Naive B cell (primary cell): ENCODE results near the gene ARHGAP10. TPM values are rescaled to one million over a fixed set of nuclear protein-coding genes. Genes with fewer than 3 reads are reported as not detected.

Source experiments
- ATAC-seq, 2 donors: fragments of 150-1000 bp; cut with Tn5 transposase; 2 replicates each; pipeline ENCODE4 v1.10.0; 2021; ENCODE audit warnings: low read depth in 2 of 2, mild to moderate bottlenecking in 2 of 2, moderate library complexity in 2 of 2
- DNase-seq: peaks from one replicate; pipeline ENCODE4 v3.0.0; 2022
- H3K27ac Mint-ChIP-seq, 6 donors: one replicate each; pipeline ENCODE4 v1.8.0; 2020 to 2022; ENCODE audit warnings: mild to moderate bottlenecking in 6 of 6, mixed read lengths in 6 of 6, moderate library complexity in 5 of 6, inconsistent platforms in 2 of 6
- H3K27me3 Mint-ChIP-seq, 3 donors: one replicate each; pipeline ENCODE4 v1.8.0; 2021 to 2022; ENCODE audit warnings: mixed read lengths in 3 of 3, mild to moderate bottlenecking in 1 of 3
- H3K36me3 Mint-ChIP-seq, 2 donors: one replicate each; pipeline ENCODE4 v1.8.0; 2020 to 2022; ENCODE audit warnings: mixed read lengths in 2 of 2, inconsistent platforms in 1 of 2, mild to moderate bottlenecking in 1 of 2
- H3K4me1 Mint-ChIP-seq, 3 donors: one replicate each; pipeline ENCODE4 v1.8.0; 2020 to 2022; ENCODE audit warnings: mixed read lengths in 3 of 3, inconsistent platforms in 1 of 3, mild to moderate bottlenecking in 1 of 3, moderate library complexity in 1 of 3
- H3K4me3 Mint-ChIP-seq, 8 donors: one replicate each; pipeline ENCODE4 v1.8.0; 2020 to 2022; ENCODE audit warnings: mild to moderate bottlenecking in 8 of 8, mixed read lengths in 8 of 8, moderate library complexity in 8 of 8, inconsistent platforms in 2 of 8
- H3K9me3 Mint-ChIP-seq, 7 donors: one replicate each; pipeline ENCODE4 v1.8.0; 2020 to 2022; ENCODE audit warnings: mixed read lengths in 7 of 7, mild to moderate bottlenecking in 5 of 7, inconsistent platforms in 2 of 7, moderate library complexity in 1 of 7
- polyA plus RNA-seq, 6 donors: library from polyadenylated mRNA; unstranded; fragments of 300-500 nt; fragmentation: Illumina TruSeq; gene quantifications; one replicate each; pipeline ENCODE4 v1.2.3, GENCODE V29; 2021; ENCODE audit warnings: low read depth in 6 of 6

The ARHGAP10 gene
- polyA plus RNA-seq, 6 donors from 2014 or later = 0.26 TPM; not detected in 5

- no peaks in the 10 kb centered on the region for H3K27me3 Mint-ChIP-seq
- ATAC-seq = no peak
- H3K4me3 Mint-ChIP-seq = no peak overlapping the region
- no peaks in the 10 kb centered on the region for H3K4me1 Mint-ChIP-seq
- H3K36me3 Mint-ChIP-seq = no peaks in the 10 kb centered on the region
- no peak for DNase-seq
- H3K9me3 Mint-ChIP-seq = peaks cover 0 to 5% (median 0%) of the 10 kb centered on the region in 7 donors
- no peak overlapping the region for H3K27ac Mint-ChIP-seq
Observed at GRCh38 chr4:148016063-148016637, 284.3 kb downstream of the ARHGAP10 start.

- Mint-ChIP-seq H3K4me3 (no peak overlapping the region), H3K27me3 (no peaks in the 10 kb centered on the region), H3K27ac (no peak overlapping the region), H3K4me1 (no peaks in the 10 kb centered on the region), H3K9me3 (no peaks in the 10 kb centered on the region), H3K36me3 (no peaks in the 10 kb centered on the region)
- ATAC-seq (no peak), DNase-seq (no peak)
Observed at GRCh38 chr4:148017801-148018200, 285.9 kb downstream of the ARHGAP10 start.

GRCh38 chr4:148021686-148022085, 289.8 kb downstream of the ARHGAP10 start:
- Mint-ChIP-seq H3K27ac (no peak overlapping the region), H3K9me3 (no peaks in the 10 kb centered on the region), H3K36me3 (no peaks in the 10 kb centered on the region), H3K4me1 (no peaks in the 10 kb centered on the region), H3K4me3 (no peak overlapping the region), H3K27me3 (no peaks in the 10 kb centered on the region)
- no peak for ATAC-seq
- DNase-seq = no peak

GRCh38 chr4:148022975-148023374, 291.1 kb downstream of the ARHGAP10 start:
- DNase-seq = no peak
- Mint-ChIP-seq H3K4me1 (no peaks in the 10 kb centered on the region), H3K36me3 (peaks cover 0 to 3% of the 10 kb centered on the region in 2 donors), H3K4me3 (no peak overlapping the region), H3K27me3 (no peaks in the 10 kb centered on the region), H3K9me3 (peaks cover 0 to 5% (median 1%) of the 10 kb centered on the region in 7 donors), H3K27ac (peak overlapping the region in 1 of 6 donors; percentile 28)
- ATAC-seq = no peak

GRCh38 chr4:148023512-148024181, 291.8 kb downstream of the ARHGAP10 start:
- DNase-seq (no peak), ATAC-seq (no peak)
- Mint-ChIP-seq H3K4me3 (no peak overlapping the region), H3K27me3 (no peaks in the 10 kb centered on the region), H3K36me3 (peaks cover 0 to 10% of the 10 kb centered on the region in 2 donors), H3K4me1 (no peaks in the 10 kb centered on the region), H3K27ac (peak overlapping the region in 1 of 6 donors; percentile 37), H3K9me3 (peaks cover 0 to 11% (median 4%) of the 10 kb centered on the region in 7 donors)

- ATAC-seq (no peak), DNase-seq (no peak)
- Mint-ChIP-seq H3K4me1 (no peaks in the 10 kb centered on the region), H3K4me3 (no peak overlapping the region), H3K9me3 (peaks cover 0 to 19% (median 8%) of the 10 kb centered on the region in 7 donors), H3K27ac (no peak overlapping the region), H3K27me3 (no peaks in the 10 kb centered on the region), H3K36me3 (peaks cover 0 to 13% of the 10 kb centered on the region in 2 donors)
Observed at GRCh38 chr4:148025981-148026380, 294.1 kb downstream of the ARHGAP10 start.

GRCh38 chr4:148027201-148027600, 295.3 kb downstream of the ARHGAP10 start:
- ATAC-seq (no peak), DNase-seq (no peak)
- peaks cover 0 to 13% of the 10 kb centered on the region in 2 donors for H3K36me3 Mint-ChIP-seq
- H3K4me1 Mint-ChIP-seq = no peaks in the 10 kb centered on the region
- no peak overlapping the region for H3K4me3 Mint-ChIP-seq
- no peak overlapping the region for H3K27ac Mint-ChIP-seq
- H3K9me3 Mint-ChIP-seq = peaks cover 0 to 19% (median 8%) of the 10 kb centered on the region in 7 donors
- H3K27me3 Mint-ChIP-seq = no peaks in the 10 kb centered on the region

- peaks cover 0 to 19% (median 8%) of the 10 kb centered on the region in 7 donors for H3K9me3 Mint-ChIP-seq
- no peak overlapping the region for H3K27ac Mint-ChIP-seq
- H3K4me1 Mint-ChIP-seq = no peaks in the 10 kb centered on the region
- no peak overlapping the region for H3K4me3 Mint-ChIP-seq
- DNase-seq (no peak), ATAC-seq (no peak)
- H3K27me3 Mint-ChIP-seq = no peaks in the 10 kb centered on the region
- H3K36me3 Mint-ChIP-seq = peaks cover 0 to 13% of the 10 kb centered on the region in 2 donors
Observed at GRCh38 chr4:148029781-148030180, 297.9 kb downstream of the ARHGAP10 start.

- H3K4me3 Mint-ChIP-seq = no peak overlapping the region
- ATAC-seq (no peak), DNase-seq (no peak)
- H3K36me3 Mint-ChIP-seq = peaks cover 0 to 13% of the 10 kb centered on the region in 2 donors
- no peak overlapping the region for H3K27ac Mint-ChIP-seq
- H3K27me3 Mint-ChIP-seq = no peaks in the 10 kb centered on the region
- peaks cover 0 to 19% (median 8%) of the 10 kb centered on the region in 7 donors for H3K9me3 Mint-ChIP-seq
- no peaks in the 10 kb centered on the region for H3K4me1 Mint-ChIP-seq
Observed at GRCh38 chr4:148030193-148030873, 298.4 kb downstream of the ARHGAP10 start.

GRCh38 chr4:148034813-148035212, 302.9 kb downstream of the ARHGAP10 start:
- Mint-ChIP-seq H3K4me1 (no peaks in the 10 kb centered on the region), H3K4me3 (no peak overlapping the region), H3K27ac (no peak overlapping the region), H3K36me3 (no peaks in the 10 kb centered on the region), H3K27me3 (peaks cover 0 to 3% (median 0%) of the 10 kb centered on the region in 3 donors), H3K9me3 (peaks cover 0 to 7% (median 0%) of the 10 kb centered on the region in 7 donors)
- DNase-seq (no peak), ATAC-seq (no peak)

- Mint-ChIP-seq H3K36me3 (no peaks in the 10 kb centered on the region), H3K27me3 (peaks cover 0 to 3% (median 0%) of the 10 kb centered on the region in 3 donors), H3K27ac (no peak overlapping the region), H3K9me3 (peaks cover 0 to under 1% (median 0%) of the 10 kb centered on the region in 7 donors), H3K4me1 (peaks cover 9 to 13% (median 13%) of the 10 kb centered on the region in 3 donors), H3K4me3 (no peak overlapping the region)
- DNase-seq (no peak), ATAC-seq (no peak)
Observed at GRCh38 chr4:148041606-148042329, 309.9 kb downstream of the ARHGAP10 start.

- Mint-ChIP-seq H3K27me3 (peaks cover 0 to 6% (median 0%) of the 10 kb centered on the region in 3 donors), H3K36me3 (no peaks in the 10 kb centered on the region), H3K9me3 (no peaks in the 10 kb centered on the region), H3K4me3 (peak overlapping the region in 5 of 8 donors; percentile 13 to 46 (median 31)), H3K27ac (no peak overlapping the region), H3K4me1 (peaks cover 9 to 13% (median 13%) of the 10 kb centered on the region in 3 donors)
- ATAC-seq (no peak), DNase-seq (no peak)
Observed at GRCh38 chr4:148044089-148044911, 312.4 kb downstream of the ARHGAP10 start.
